ENCODE data around the gene CLDN4.
"Not testable (repeated sequence)": the region's sequence is repeated elsewhere in the genome, so short reads cannot be mapped to it uniquely, and the experiment has no call there.

CLDN4 gene

GRCh38 chr7:73817121-73817520, 13.7 kb upstream of the CLDN4 start:
- DNase-seq (ENCODE audit: insufficient read length, low spot score) (no peak), FAIRE-seq (no peak)
- no peak for TF ChIP-seq CTCF (IDR thresholded peaks at IDR 0.05; ENCODE audit: insufficient read depth, missing control alignments)

GRCh38 chr7:73820013-73820412, 10.8 kb upstream of the CLDN4 start:
- DNase-seq (ENCODE audit: insufficient read length, low spot score) (no peak), FAIRE-seq (no peak)
- no peak for TF ChIP-seq CTCF (IDR thresholded peaks at IDR 0.05; ENCODE audit: insufficient read depth, missing control alignments)

- not testable (repeated sequence) for DNase-seq (ENCODE audit: insufficient read length, low spot score); FAIRE-seq
Observed at GRCh38 chr7:73821597-73822285, 9.1 kb upstream of the CLDN4 start.

- no peak for DNase-seq (ENCODE audit: insufficient read length, low spot score)
- FAIRE-seq: no peak
- TF ChIP-seq CTCF (IDR thresholded peaks at IDR 0.05; ENCODE audit: insufficient read depth, missing control alignments): no peak
Observed at GRCh38 chr7:73822319-73823173, 8.2 kb upstream of the CLDN4 start.

- no peak for DNase-seq (ENCODE audit: insufficient read length, low spot score)
- no peak for TF ChIP-seq CTCF (IDR thresholded peaks at IDR 0.05; ENCODE audit: insufficient read depth, missing control alignments)
- no peak for FAIRE-seq
Observed at GRCh38 chr7:73823257-73823656, 7.5 kb upstream of the CLDN4 start.

- DNase-seq (ENCODE audit: insufficient read length, low spot score) (no peak), FAIRE-seq (no peak)
- no peak for TF ChIP-seq CTCF (IDR thresholded peaks at IDR 0.05; ENCODE audit: insufficient read depth, missing control alignments)
Observed at GRCh38 chr7:73823873-73824592, 6.8 kb upstream of the CLDN4 start.

- no peak for FAIRE-seq
- no peak for TF ChIP-seq CTCF (IDR thresholded peaks at IDR 0.05; ENCODE audit: insufficient read depth, missing control alignments)
- DNase-seq (ENCODE audit: insufficient read length, low spot score): no peak
Observed at GRCh38 chr7:73824986-73825385, 5.8 kb upstream of the CLDN4 start.

Data from D721Med (cell line).